Measurements from ENCODE around the gene KIRREL3.

KIRREL3 gene

DNA sequence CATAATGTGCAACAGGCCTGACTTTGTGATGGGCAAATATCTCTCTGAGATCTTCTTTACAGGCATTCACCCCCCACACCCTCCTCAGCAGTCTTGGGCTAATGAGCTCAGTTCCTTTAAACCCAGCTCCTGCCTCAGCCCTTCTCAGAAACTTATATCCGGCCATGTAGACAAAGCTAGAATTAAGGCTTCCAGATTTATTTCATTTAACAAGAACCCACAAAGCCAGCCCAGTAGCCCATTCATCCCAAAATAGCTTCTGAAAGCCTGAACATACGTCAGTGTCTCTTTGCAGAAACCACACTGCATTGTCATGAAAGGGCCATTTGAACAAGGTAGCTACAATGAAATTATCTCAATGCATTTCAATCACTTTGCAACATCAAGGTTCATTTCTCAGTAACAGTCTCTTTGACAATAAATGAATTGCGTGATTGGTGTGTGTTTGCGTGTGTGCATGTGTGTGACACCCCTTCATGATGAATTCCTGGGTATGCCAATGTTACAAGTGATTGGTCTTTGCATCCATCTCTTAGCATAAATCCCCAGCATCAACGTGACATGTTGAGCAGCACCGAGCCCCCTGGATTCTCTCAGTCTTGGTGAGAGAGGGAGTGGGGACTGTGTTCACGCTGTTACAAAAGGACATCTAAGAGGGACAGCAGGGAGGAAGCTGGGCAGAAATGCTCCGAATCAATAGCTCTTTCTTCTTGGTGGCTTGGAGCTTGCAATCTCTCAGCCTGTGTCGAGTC is 299.6 kb downstream of the KIRREL3 start:
- DNase-seq, result no peak

DNA sequence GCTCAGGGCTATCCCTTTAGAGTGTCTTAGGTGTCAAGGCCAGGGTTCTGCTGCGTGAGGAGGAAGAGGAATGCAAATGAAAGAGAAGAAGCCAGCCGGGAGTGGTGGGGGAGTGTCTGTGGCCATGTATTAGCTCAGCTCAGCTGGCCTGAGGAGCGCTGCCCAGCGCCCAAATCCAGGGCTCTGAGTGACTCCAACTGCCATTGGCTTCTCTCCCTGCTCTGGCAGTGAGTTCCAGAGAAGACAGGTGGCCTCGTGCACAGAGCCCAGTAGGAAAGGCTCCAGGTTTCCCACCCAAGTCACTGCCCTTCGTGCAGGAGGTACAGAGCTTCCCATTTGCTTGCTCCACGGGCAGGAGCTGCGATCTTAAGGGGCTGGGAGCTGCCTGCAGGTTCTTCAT is 302.0 kb downstream of the KIRREL3 start:
- DNase-seq, result no peak

DNA sequence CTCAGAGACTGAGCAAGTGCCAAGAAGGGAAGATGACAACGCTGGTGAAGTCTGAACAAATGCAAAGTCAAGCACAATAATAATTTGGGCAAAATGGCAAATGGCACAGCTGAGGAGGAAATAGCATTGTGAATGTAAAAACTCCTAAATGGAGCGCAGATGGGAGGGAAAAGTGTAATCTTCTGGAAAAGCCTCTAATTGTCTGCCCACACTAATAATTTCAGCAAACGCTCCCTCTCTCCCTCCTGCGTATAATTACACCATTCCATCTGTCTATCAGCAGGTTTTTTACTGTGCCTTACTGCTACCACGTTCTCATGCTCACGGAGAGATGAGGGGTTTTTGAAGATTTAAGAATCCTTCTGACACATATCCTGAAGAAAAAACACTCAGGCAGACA is 302.6 kb downstream of the KIRREL3 start:
- peak; percentile 60 for DNase-seq

DNA sequence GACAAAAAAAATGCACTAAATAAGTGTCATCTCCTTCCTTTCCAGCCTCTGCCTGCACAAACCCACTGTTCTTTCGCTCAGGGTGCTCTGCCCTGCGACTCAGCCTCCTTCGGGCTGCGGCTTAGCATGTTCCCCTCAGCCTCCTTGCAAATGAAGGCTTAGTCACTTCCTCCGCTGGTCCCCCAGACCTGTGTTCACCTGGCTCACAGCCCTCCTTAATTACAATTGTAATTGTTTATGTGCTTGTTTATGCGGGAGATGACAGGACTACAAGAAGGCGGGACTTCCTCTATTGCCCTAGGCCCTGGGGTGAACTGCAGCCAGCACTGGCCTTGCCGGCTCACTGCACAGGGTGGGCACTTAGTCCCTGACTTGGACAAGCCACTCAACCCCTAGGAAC is 303.6 kb downstream of the KIRREL3 start:
- DNase-seq, result no peak

DNA sequence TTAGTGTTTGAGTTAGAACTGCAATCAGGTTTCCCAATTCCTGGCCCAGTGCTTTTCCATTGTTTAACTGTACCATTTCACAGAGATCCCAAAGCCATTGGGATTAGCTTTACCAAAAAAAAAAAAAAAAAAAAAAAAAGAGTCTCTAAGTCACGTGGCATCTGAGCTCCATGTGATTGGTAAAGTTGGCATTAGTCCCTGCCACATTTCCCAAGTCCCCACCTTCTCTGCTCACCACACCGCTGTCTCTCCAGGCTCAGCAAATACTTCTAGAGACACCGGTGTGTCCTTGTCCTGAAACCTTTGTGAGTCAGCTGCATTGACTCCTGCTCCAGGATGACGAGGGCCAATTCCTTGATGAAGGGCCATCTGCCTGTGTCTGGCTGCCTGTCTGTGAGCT is 305.3 kb downstream of the KIRREL3 start:
- DNase-seq, result no peak

DNA sequence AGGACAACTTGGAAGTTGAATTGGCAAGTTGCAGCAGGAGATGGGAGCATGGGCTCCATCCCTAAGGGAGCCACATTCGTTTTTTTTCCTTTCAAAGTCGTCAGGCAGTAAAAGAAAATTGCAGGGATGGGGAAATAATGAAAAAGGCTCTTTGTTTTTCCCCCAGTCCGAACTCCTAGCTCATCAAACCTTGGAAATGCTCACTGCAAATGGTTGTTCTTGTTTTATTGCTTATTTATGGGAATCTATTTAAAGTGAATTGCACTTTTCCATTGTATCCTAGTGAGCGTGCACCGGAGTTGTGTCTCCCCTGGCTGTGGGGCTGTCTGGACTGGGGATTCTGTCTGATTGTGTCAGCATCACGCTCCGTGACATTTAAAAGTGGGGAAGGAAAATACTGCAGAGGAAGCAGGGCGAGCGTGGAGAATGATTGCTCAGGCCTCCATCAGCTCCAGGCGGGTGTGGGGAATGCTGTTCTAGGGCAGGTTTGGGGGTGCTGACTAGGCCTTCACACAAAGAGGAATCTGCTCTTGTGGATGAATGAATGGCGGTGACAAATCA is 306.4 kb downstream of the KIRREL3 start:
- no peak for DNase-seq

DNA sequence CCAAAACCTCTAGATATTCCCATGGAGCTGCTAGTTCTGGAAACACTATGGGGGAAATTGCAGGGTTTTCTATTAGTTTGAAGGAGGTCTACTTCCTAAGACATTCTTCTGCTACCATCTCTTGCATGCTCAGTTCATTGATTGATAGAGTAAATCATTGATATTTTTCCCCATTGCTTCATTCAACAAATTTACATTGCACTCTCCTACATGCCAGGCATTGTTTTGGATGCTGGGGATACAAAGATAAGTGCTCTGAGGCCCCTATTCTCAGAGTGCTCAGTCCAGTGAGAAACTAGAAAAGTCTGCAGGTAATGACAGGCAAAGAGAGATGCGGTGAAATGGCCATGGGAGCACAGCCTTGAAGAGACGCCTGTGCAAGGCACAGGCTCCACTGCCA is 313.1 kb downstream of the KIRREL3 start:
- no peak for DNase-seq

DNA sequence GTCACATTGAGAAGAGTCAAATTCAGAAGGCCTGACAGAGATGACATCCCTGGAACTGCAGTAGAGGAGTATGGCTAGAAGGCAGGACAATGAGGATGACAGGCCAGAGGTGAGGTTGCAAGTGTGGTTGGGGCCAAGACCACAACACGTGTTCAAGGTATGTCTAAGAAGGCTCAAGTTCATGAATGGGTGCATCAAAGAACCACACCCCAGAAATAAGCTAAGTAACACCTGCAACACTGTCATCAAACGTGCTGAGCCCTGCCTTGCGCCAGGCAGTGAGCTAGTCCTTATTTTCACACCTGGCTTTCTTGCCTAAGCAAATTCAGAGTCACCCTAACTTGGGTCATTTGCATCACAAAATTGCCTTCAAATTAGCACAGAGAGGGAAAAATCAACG is 313.6 kb downstream of the KIRREL3 start:
- no peak for DNase-seq

DNA sequence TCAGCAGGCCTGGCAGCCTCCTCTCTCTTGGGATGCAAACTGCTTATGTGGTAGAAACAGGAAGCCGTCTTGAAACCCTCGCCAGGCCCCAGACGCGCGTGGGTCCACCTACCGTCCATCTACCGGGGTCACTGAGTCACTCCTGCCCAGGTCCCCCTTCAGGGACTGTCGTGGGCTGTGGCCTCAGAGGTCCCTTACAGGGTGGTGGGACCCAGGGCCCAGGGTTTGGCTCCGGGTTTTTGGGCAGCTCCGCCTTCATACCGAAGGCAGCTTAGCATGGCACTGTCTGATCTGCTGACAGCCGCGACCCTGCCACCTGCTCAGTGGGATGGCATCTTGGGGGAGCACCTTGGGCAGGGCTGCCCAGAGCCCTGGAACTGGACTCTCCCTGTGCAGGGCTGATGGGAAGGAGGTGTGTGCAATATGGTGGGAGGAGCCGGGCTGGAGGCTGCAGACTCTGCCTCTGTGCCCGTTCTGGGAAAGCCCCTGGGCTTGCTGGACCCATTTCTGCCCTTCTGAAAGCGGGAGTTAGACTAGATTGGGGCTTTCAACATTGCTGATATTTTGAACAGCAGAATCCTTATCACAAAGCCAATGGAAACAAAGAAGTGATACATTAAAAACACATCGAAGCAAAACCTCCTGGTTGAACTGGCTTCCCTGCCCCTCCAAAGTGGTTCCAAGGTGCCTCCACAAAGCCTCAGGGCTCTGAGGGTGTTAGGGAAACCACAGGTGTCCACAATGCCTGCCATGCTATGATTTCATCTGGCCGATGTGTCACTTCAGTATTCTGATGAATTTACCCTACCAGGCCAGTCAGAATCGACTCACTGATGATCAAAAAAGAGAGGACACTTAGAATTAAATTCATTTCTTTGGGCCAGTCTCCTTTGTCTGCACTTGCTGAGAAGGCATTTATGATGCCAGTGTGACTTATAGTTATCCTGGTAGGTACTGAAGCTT is 316.5 kb downstream of the KIRREL3 start:
- DNase-seq, result no peak

DNA sequence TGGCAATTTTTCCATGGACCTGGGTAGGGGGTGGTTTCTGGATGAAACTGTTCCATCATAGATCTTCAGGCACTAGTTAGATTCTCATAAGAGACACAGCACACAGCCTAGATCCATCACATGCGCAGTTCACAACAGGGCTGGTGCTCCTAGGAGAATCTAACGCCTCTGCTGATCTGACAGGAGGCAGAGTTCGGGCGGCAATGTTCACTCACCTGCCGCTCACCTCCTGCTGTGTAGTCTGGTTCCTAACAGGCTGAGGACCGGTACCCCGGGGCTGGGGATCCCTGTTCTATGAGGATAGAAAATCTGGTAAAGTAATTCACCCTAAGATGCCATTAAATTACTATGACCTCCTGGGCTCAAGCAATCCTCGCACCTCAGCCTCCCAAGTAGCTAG is 318.0 kb downstream of the KIRREL3 start:
- DNase-seq, result no peak

DNA sequence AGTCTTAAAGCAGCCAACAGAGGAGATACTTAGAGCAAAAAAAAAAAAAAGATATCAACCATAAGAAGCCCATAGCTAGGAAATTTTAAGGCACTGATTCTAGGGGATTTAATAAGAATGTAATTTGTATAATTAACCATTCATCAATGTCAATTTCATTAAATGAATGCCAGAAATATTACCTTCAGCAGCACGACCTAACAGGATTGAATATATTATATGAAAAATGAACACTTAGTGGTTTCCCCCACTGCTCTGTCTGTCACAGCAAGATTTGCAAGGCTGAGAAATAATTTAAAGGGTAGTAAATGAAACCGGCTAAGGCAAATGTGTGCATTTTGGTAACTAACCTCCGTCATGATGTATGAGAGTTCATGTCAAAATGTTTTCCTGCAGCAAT is 319.9 kb downstream of the KIRREL3 start:
- DNase-seq, result no peak

DNA sequence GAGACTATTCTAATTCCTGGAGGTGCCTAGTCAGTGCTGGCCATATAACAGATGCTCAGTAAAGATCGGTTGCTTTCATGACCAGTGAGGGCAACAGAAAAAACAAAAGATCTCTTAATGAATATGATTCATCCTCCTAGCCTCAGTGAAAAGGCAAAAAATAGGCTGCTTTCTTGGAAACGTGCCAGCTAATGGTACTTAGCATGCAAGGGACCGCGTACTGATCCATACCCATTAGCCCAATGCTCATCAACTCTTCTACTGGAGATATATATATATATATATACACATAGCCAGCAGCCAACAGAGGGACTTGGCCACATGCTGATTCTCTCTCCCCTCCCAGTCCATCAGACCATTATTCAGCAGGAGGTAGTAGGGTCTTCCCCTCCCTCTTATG is 320.4 kb downstream of the KIRREL3 start:
- no peak for DNase-seq

DNA sequence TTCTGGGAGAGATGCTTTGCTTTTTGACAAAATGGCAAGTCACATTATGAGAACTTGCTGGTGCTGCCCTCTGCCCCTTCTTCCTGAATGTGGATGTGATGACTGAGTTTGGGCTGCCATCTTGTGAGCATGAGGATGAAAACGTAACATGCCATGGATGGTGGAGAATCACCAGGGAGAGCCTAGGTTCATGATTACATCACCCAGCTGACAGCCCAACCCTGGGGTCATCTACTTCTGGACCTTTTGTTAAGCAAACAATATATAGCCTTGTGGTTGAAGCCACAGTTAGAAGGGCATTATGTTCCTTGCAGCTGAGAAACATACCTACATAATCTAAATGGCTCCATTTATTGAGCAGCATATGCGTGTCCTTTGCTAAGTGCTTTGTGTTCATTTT is 321.5 kb downstream of the KIRREL3 start:
- no peak for DNase-seq

DNA sequence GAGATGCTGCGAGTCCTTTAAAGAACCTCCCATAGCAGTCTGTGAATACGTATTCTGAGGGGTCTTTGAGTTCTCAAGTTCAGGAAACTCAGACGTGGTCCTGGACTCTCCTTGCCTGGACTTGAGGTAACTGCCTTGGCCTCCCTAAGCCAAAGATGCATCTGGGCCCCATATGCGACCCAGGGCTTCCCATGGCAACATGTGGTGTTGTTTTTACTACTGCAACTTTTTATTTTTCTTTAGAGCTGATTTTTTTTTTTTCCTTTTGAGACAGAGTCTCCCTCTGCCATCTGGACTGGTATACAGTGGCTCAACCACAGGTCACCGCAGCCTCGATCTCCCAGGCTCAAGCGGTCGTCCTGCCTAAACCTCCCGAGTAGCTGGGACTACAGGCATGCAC is 324.0 kb downstream of the KIRREL3 start:
- no peak for DNase-seq

DNA sequence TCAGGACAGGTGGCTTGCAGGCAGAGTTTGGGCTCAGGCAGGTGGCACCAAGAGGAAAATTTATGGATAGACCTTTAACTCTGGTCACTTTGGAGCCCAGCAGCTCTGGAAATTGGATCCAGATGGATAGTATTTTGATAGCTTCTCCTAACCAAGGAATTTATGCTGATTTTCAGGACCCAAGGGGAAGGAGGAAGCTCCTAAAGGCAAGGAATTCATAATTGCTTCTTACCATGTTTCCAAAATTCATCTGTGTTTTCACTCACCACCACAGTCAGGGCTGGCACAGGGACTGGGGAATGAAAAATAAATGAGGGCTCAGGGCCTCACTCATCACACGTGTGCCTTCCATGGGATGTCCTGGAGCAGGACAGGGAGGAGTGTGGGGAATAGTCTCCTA is 327.3 kb downstream of the KIRREL3 start:
- DNase-seq, result no peak

DNA sequence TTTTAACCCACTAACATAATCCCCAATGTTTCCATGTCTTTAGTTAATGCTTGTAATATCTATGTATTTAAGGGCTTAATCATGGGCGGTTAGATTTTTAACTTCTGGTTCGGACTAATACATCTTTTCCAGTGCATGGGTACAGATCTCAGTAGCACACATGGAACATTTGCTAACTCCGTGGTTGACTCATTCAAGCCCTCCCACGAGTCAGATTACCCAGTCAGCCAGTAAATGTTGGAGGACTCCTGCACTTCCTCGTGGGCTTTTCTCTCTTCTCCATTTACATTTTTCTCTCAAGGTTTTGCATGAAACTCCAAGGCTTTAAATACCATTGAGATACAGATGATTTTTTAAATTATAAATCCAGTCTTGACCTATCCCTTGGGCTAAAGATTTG is 331.2 kb downstream of the KIRREL3 start:
- DNase-seq, result no peak

DNA sequence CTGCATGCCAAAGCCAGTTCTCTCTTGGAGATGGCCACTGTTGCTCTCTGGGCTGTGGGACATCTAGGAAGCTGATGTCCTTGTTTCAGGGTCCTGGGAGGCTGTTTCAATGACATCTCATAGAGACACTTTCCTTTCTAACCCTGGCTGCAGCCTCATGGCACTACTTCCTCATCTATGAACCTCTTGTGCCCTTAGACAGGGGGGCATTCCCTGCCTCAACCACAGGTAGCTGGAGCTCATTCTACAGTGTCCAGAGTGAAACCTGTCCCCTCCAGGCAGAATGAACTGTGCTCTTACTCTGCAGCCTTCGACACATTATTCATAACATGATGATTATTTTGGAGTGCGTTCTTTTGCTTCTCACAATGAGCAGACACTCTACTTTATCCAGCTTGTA is 335.9 kb downstream of the KIRREL3 start:
- no peak for DNase-seq

DNA sequence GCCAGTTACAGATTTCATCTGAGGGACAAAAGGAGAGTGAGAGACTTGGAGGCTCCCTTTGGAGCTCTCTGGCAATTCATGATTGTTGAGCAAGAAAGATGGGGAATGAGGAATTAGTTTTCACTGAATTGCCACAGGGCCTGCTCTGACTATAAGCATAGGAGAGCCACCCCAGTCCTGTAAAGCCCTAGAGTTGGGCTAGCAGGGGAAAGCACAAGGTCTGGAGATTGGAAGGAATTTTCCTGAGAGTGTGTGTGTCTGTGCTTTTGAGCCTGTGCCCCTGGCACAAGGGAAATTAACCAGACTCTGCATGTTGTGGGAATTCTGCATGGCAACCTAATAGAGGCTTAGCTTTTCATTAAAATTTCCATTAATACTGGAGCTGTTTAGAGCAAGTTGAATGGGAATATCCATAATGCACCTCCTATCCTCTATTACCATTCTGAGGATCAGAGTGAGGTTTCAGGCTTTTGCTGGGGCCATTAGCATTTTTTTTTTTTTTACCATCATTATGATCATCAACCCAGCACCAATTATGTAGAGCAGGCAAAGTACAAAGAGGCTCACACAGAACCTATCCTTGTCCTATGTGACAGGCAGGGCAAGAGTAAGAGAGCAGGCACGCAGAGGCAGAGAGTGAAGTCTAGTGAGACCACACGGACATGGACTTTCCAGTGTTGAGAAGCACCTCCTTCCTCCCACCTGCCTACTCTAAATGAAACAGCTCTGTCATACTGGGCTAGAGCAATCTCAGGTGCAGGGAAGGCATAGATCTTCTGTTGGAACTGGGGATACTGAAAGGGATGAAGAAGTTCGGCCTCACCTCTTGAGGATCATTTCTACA is 336.6 kb downstream of the KIRREL3 start:
- DNase-seq, result no peak

DNA sequence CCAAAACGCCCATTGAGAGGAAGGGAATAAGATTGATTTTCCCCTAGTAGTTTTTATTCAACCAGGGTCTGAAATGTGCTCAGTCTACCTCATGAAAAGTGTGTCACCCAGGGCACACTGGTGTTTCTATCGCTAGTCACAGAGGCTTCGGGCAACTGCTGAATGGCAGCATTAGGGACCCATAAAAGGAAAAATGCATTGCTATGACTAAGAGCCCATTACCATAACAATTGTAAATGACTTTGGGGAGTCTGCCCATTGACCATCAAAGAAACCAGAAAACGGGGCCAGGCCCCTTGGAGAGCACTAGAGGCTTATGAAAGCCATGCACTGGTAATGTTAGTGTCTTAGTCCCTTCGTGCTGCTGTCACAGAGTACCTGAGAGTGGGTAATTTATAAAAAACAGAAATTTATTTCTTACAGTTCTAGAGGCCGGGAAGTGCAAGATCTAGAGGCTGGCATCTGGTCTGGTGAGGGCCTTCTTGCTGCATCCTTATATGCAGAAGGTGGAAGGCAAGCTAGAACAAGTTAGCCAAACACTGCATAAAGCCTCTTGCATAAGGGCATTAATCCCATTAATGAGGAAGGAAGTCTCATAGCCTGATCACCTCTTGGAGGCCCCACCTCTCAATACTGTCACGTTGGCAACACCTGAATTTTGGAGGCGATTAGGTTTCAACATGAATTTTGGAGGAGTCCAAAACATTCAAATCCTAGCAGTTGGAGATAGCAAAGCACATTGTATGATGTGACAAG is 338.4 kb downstream of the KIRREL3 start:
- no peak for DNase-seq

DNA sequence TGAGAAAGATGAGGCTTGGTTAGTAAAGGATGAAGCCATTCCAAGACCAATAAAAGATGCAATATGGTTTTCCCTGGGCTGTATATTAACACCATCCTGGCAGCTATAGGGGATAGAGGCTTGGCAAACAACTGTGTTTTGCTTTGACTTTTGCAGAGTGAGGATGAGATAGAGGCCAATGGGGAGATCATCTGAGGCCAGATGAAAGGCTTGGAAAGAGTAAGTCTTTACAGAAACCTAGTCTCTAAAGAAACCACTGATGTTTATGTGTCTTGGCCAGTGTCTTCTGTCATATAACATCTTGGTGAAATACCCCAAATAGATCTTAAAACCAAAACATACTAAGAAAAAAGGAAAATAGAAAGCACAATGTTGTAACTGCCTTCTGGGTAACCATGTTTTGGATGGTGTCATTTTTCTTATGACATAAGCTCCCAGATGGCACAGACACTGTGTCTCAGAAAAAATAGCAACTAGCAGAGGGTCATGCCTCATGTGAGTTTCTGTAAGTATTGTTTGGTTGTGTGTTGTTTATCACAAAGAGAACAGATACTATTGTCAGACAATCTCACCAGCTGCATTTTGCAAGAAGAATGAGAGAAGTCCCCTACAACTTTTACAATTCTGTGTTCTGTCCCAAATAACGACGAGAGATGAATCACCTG is 339.7 kb downstream of the KIRREL3 start:
- peak; percentile 49 for DNase-seq

DNA sequence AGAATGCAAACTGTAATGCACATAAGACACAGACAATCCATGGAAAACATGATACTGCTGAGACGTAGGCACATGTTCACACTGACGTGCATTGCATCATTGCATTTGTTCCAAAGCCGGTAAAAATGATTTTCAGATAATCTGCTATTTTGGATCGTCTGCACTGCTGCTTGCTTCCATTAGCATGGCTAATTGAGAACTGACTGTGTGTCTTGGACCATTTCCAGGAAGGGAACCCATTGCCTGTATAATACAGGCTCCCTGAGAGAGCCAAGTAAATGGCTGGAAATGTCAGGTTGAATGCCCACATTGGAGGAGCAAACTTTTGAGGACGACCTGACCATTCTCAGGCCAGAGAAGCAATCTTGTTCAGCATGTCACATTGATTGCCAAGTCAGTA is 340.2 kb downstream of the KIRREL3 start:
- peak; percentile 31 for DNase-seq

Measured in NCI-H1694 (cell line).